Fibroblast of the aortic adventitia (primary cell): ENCODE data around the gene ZNF304. TPM values are rescaled to one million over a fixed set of nuclear protein-coding genes. Genes with fewer than 3 reads are reported as not detected.
A peak's percentile ranks its signal among the peaks of the same experiment; 100 is the strongest.

Source experiments
- DNase-seq: peaks from one replicate; pipeline ENCODE4 v3.0.0-alpha.2; 2010; ENCODE audit warnings: low read depth
- H3K4me3 ChIP-seq: 2 replicates; pipeline ENCODE4 v1.5.1; 2011; ENCODE audit warnings: low read depth, mild to moderate bottlenecking, control low read depth, low read length, moderate library complexity
- CTCF ChIP-seq: IDR thresholded peaks from 2 replicates; pipeline ENCODE4 v1.5.1; 2011; ENCODE audit warnings: mild to moderate bottlenecking, low read length, control low read depth, inconsistent platforms; ENCODE audit not compliant: insufficient read depth
- total RNA-seq: library from RNA; depleted of rRNA; stranded (reverse); fragments of >200 nt; gene quantifications from 2 replicates; pipeline ENCODE4 v1.2.3, GENCODE V29; 2012; ENCODE audit warnings: low replicate concordance

ZNF304 gene
- total RNA-seq, 1 donor = 9.7 TPM

- no peak overlapping the region for H3K4me3 ChIP-seq
- no peak for TF ChIP-seq CTCF
- DNase-seq = no peak
Observed at GRCh38 chr19:57395710-57396109, 44.6 kb downstream of the ZNF304 start.

- no peak for TF ChIP-seq CTCF
- no peak overlapping the region for H3K4me3 ChIP-seq
- DNase-seq = no peak
Observed at GRCh38 chr19:57398868-57399267, 47.8 kb downstream of the ZNF304 start.

- no peak for DNase-seq
- no peak overlapping the region for H3K4me3 ChIP-seq
- no peak for TF ChIP-seq CTCF
Observed at GRCh38 chr19:57403737-57404563, 52.9 kb downstream of the ZNF304 start.

- TF ChIP-seq CTCF = peak; percentile 81
- peak; percentile 58 for DNase-seq
- H3K4me3 ChIP-seq = no peak overlapping the region
Observed at GRCh38 chr19:57406516-57407123, 55.5 kb downstream of the ZNF304 start.

Other genes with a start within 250 kb of the ZNF304 start
- gene USP29, start 231.3 kb upstream of the ZNF304 start, total RNA-seq = not detected in 2 replicates
- not detected in 2 replicates for gene ZIM3, start 206.1 kb upstream of the ZNF304 start, total RNA-seq
- gene DUXA, start 183.8 kb upstream of the ZNF304 start, total RNA-seq = not detected in 2 replicates
- gene ZNF264, start 159.8 kb upstream of the ZNF304 start, total RNA-seq = 19.5 and 123 TPM in 2 replicates
- 0.72 and 1.6 TPM in 2 replicates for gene AURKC, start 120.2 kb upstream of the ZNF304 start, total RNA-seq
- 23.2 and 32.5 TPM in 2 replicates for gene ZNF805, start 110.6 kb upstream of the ZNF304 start, total RNA-seq
- 71.8 and 78.5 TPM in 2 replicates for gene ZNF460, start 70.8 kb upstream of the ZNF304 start, total RNA-seq
- gene ZNF543, start 30.8 kb upstream of the ZNF304 start, total RNA-seq = 5.1 and 9.4 TPM in 2 replicates
- gene TRAPPC2B, start 12.3 kb downstream of the ZNF304 start, total RNA-seq = 7.0 and 11.7 TPM in 2 replicates
- gene ZNF547, start 12.3 kb downstream of the ZNF304 start, total RNA-seq = 2.5 and 4.1 TPM in 2 replicates
- 19.5 and 20.4 TPM in 2 replicates for gene ZNF548, start 38.6 kb downstream of the ZNF304 start, total RNA-seq
- gene ZNF17, start 59.9 kb downstream of the ZNF304 start, total RNA-seq = 11.7 and 11.9 TPM in 2 replicates
- gene ZNF749, start 84.1 kb downstream of the ZNF304 start, total RNA-seq = 1.8 and 7.8 TPM in 2 replicates
- gene VN1R1, start 105.9 kb downstream of the ZNF304 start, total RNA-seq = 0.16 and 0.90 TPM in 2 replicates
- 6.4 and 17.9 TPM in 2 replicates for gene ZNF772, start 126.3 kb downstream of the ZNF304 start, total RNA-seq
- 7.8 and 10.3 TPM in 2 replicates for gene ZNF419, start 136.5 kb downstream of the ZNF304 start, total RNA-seq
- 15.6 and 16.6 TPM in 2 replicates for gene ZNF773, start 148.7 kb downstream of the ZNF304 start, total RNA-seq
- gene ZNF549, start 176.1 kb downstream of the ZNF304 start, total RNA-seq = 1.1 and 5.3 TPM in 2 replicates
- gene ZNF550, start 208.6 kb downstream of the ZNF304 start, total RNA-seq = 2.1 and 7.8 TPM in 2 replicates
- 3.4 and 8.0 TPM in 2 replicates for gene ZNF416, start 227.6 kb downstream of the ZNF304 start, total RNA-seq
- gene ZIK1, start 232.9 kb downstream of the ZNF304 start, total RNA-seq = 4.2 and 11.0 TPM in 2 replicates
- gene ZNF530, start 248.6 kb downstream of the ZNF304 start, total RNA-seq = 1.1 and 5.6 TPM in 2 replicates